HEK293 (cell line): Measurements from ENCODE around the gene ALG12.

Experiments
- CTCF ChIP-seq: fragments of 450-650 bp; formaldehyde crosslinking; IDR thresholded peaks from 2 replicates; pipeline ENCODE4 v1.5.1; 2016; ENCODE audit warnings: missing biosample characterization, missing genetic modification characterization
- KLF17 ChIP-seq: fragments of 450-650 bp; formaldehyde crosslinking; IDR thresholded peaks from 2 replicates; pipeline ENCODE4 v1.5.1; 2016; ENCODE audit warnings: missing biosample characterization, missing genetic modification characterization
- MZF1 ChIP-seq: fragments of 450-650 bp; formaldehyde crosslinking; IDR thresholded peaks from 2 replicates; pipeline ENCODE4 v1.5.1; 2017; ENCODE audit warnings: missing biosample characterization, missing genetic modification characterization, borderline replicate concordance
- ZBTB17 ChIP-seq: fragments of 450-650 bp; formaldehyde crosslinking; IDR thresholded peaks from 2 replicates; pipeline ENCODE4 v1.5.1; 2016; ENCODE audit warnings: missing biosample characterization, missing genetic modification characterization
- ZNF37A ChIP-seq: fragments of 450-650 bp; IDR thresholded peaks from 2 replicates; pipeline ENCODE4 v1.5.1; 2018; ENCODE audit warnings: missing biosample characterization, missing genetic modification characterization
- ZNF558 ChIP-seq: fragments of 450-650 bp; formaldehyde crosslinking; IDR thresholded peaks from 2 replicates; pipeline ENCODE4 v1.5.1; 2016; ENCODE audit warnings: missing biosample characterization, missing genetic modification characterization
- ZNF768 ChIP-seq: fragments of 450-650 bp; formaldehyde crosslinking; IDR thresholded peaks from 2 replicates; pipeline ENCODE4 v1.5.1; 2018; ENCODE audit warnings: missing biosample characterization, mild to moderate bottlenecking, missing genetic modification characterization
- ZXDB ChIP-seq: fragments of 450-650 bp; formaldehyde crosslinking; IDR thresholded peaks from 2 replicates; pipeline ENCODE4 v1.5.1; 2016; ENCODE audit warnings: missing biosample characterization, missing genetic modification characterization
- TF ChIP-seq, protein P1 (sequence below): fragments of 450-650 bp; formaldehyde crosslinking; IDR thresholded peaks from 2 replicates; pipeline ENCODE4 v1.5.1; 2016; ENCODE audit warnings: missing biosample characterization, missing genetic modification characterization

- no peak for TF ChIP-seq ZNF558
- no peak for TF ChIP-seq ZNF768 (tag by site-specific recombination)
- TF ChIP-seq CTCF (tag by site-specific recombination): no peak
- TF ChIP-seq MZF1: no peak
- no peak for TF ChIP-seq ZBTB17 (tag by site-specific recombination)
- TF ChIP-seq ZNF37A (tag by site-specific recombination): no peak
- TF ChIP-seq, protein P1, sequence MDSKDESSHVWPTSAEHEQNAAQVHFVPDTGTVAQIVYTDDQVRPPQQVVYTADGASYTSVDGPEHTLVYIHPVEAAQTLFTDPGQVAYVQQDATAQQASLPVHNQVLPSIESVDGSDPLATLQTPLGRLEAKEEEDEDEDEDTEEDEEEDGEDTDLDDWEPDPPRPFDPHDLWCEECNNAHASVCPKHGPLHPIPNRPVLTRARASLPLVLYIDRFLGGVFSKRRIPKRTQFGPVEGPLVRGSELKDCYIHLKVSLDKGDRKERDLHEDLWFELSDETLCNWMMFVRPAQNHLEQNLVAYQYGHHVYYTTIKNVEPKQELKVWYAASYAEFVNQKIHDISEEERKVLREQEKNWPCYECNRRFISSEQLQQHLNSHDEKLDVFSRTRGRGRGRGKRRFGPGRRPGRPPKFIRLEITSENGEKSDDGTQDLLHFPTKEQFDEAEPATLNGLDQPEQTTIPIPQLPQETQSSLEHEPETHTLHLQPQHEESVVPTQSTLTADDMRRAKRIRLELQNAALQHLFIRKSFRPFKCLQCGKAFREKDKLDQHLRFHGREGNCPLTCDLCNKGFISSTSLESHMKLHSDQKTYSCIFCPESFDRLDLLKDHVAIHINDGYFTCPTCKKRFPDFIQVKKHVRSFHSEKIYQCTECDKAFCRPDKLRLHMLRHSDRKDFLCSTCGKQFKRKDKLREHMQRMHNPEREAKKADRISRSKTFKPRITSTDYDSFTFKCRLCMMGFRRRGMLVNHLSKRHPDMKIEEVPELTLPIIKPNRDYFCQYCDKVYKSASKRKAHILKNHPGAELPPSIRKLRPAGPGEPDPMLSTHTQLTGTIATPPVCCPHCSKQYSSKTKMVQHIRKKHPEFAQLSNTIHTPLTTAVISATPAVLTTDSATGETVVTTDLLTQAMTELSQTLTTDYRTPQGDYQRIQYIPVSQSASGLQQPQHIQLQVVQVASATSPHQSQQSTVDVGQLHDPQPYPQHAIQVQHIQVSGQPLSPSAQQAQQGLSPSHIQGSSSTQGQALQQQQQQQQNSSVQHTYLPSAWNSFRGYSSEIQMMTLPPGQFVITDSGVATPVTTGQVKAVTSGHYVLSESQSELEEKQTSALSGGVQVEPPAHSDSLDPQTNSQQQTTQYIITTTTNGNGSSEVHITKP: no peak
- no peak for TF ChIP-seq ZXDB
- TF ChIP-seq KLF17 (tag by site-specific recombination): no peak
These were observed 11.4 kb downstream of the ALG12 start for GRCh38 chr22:49906799-49907290.
